HEK293 (cell line): ENCODE results near the gene CHSY1.

Experiments used
- CTCF ChIA-PET: fragments of 350-600 bp; formaldehyde crosslinking; extraction: SDS; loops from one replicate; lab custom pipeline; 2021; ENCODE audit warnings: antibody characterized with exemption; lab: Yijun Ruan, JAX
- POLR2A ChIA-PET: fragments of 300-600 bp; formaldehyde crosslinking; extraction: SDS; loops from one replicate; lab custom pipeline; 2020; ENCODE audit warnings: antibody characterized with exemption, inconsistent platforms; lab: Yijun Ruan, JAX
- H3K27ac ChIP-seq: fragments of 200-500 bp; sonication (Bioruptor generic); 2 replicates; pipeline ENCODE4 v1.5.1; 2014; ENCODE audit warnings: low read depth, low read length, control low read depth, inconsistent platforms; ENCODE audit errors: extremely low read depth
- H3K36me3 ChIP-seq, 2 experiments: fragments of 200-500 bp in 1 of 2; sonication (Bioruptor generic) in 1 of 2; 1 replicate in 1 of 2; 2 replicates in 1 of 2; pipeline ENCODE4 v1.5.1; 2014 to 2017; ENCODE audit warnings: inconsistent platforms in 2 of 2, low read length in 2 of 2; ENCODE audit not compliant: control insufficient read depth in 2 of 2, insufficient read depth in 1 of 2
- H3K4me1 ChIP-seq: fragments of 200-500 bp; sonication (Bioruptor generic); 2 replicates; pipeline ENCODE4 v1.5.1; 2014; ENCODE audit warnings: mild to moderate bottlenecking, low read length, inconsistent platforms; ENCODE audit not compliant: control insufficient read depth, insufficient read depth
- H3K4me3 ChIP-seq: 2 replicates; pipeline ENCODE4 v1.5.1; 2011; ENCODE audit warnings: low read depth, mild to moderate bottlenecking, control low read depth, low read length, moderate library complexity
- H3K9me3 ChIP-seq: fragments of 200-500 bp; sonication (Bioruptor generic); 2 replicates; pipeline ENCODE4 v1.5.1; 2014; ENCODE audit warnings: low read depth, low read length, inconsistent platforms; ENCODE audit not compliant: control insufficient read depth, insufficient read depth
- KLF9 ChIP-seq: fragments of 450-650 bp; formaldehyde crosslinking; IDR thresholded peaks from 2 replicates; pipeline ENCODE4 v1.5.1; 2016; ENCODE audit warnings: missing biosample characterization, missing genetic modification characterization, low read depth
- MEIS1 ChIP-seq: sonication (generic); formaldehyde crosslinking; IDR thresholded peaks from 2 replicates; pipeline ENCODE4 v1.8.1; 2022; ENCODE audit warnings: missing genetic modification reagents, mild to moderate bottlenecking, borderline replicate concordance
- MZF1 ChIP-seq: fragments of 450-650 bp; formaldehyde crosslinking; IDR thresholded peaks from 2 replicates; pipeline ENCODE4 v1.5.1; 2017; ENCODE audit warnings: missing biosample characterization, missing genetic modification characterization, borderline replicate concordance
- ZBTB17 ChIP-seq: fragments of 450-650 bp; formaldehyde crosslinking; IDR thresholded peaks from 2 replicates; pipeline ENCODE4 v1.5.1; 2016; ENCODE audit warnings: missing biosample characterization, missing genetic modification characterization
- ZFHX2 ChIP-seq: fragments of 450-650 bp; formaldehyde crosslinking; conservative IDR thresholded peaks from 2 replicates; pipeline ENCODE4 v1.5.1; 2016; ENCODE audit warnings: missing biosample characterization, missing genetic modification characterization
- ZFP69B ChIP-seq: fragments of 450-650 bp; formaldehyde crosslinking; IDR thresholded peaks from 2 replicates; pipeline ENCODE4 v1.5.1; 2016; ENCODE audit warnings: missing biosample characterization, missing genetic modification characterization
- ZIC2 ChIP-seq: fragments of 450-650 bp; formaldehyde crosslinking; IDR thresholded peaks from 2 replicates; pipeline ENCODE4 v1.5.1; 2016; ENCODE audit warnings: missing biosample characterization, missing genetic modification characterization
- ZNF132 ChIP-seq: fragments of 450-650 bp; formaldehyde crosslinking; IDR thresholded peaks from 2 replicates; pipeline ENCODE4 v1.5.1; 2017; ENCODE audit warnings: missing biosample characterization, missing genetic modification characterization, borderline replicate concordance
- ZNF133 ChIP-seq: fragments of 450-650 bp; formaldehyde crosslinking; IDR thresholded peaks from 2 replicates; pipeline ENCODE4 v1.5.1; 2016; ENCODE audit warnings: missing biosample characterization, missing genetic modification characterization
- ZNF175 ChIP-seq: fragments of 450-650 bp; formaldehyde crosslinking; IDR thresholded peaks from 2 replicates; pipeline ENCODE4 v1.5.1; 2016; ENCODE audit warnings: missing biosample characterization, missing genetic modification characterization
- ZNF184 ChIP-seq: fragments of 450-650 bp; IDR thresholded peaks from 2 replicates; pipeline ENCODE4 v1.5.1; 2018; ENCODE audit warnings: missing biosample characterization, mild to moderate bottlenecking, missing genetic modification characterization
- ZNF292 ChIP-seq: fragments of 450-650 bp; formaldehyde crosslinking; IDR thresholded peaks from 2 replicates; pipeline ENCODE4 v1.5.1; 2016; ENCODE audit warnings: low read depth, missing biosample characterization, missing genetic modification characterization, borderline replicate concordance
- ZNF311 ChIP-seq: fragments of 450-650 bp; formaldehyde crosslinking; IDR thresholded peaks from 2 replicates; pipeline ENCODE4 v1.5.1; 2017; ENCODE audit warnings: missing biosample characterization, missing genetic modification characterization, borderline replicate concordance
- ZNF324 ChIP-seq: fragments of 450-650 bp; formaldehyde crosslinking; IDR thresholded peaks from 2 replicates; pipeline ENCODE4 v1.5.1; 2016; ENCODE audit warnings: missing biosample characterization, missing genetic modification characterization
- ZNF37A ChIP-seq: fragments of 450-650 bp; IDR thresholded peaks from 2 replicates; pipeline ENCODE4 v1.5.1; 2018; ENCODE audit warnings: missing biosample characterization, missing genetic modification characterization
- ZNF585B ChIP-seq: fragments of 450-650 bp; formaldehyde crosslinking; IDR thresholded peaks from 2 replicates; pipeline ENCODE4 v1.5.1; 2016; ENCODE audit warnings: missing biosample characterization, missing genetic modification characterization
- ZNF629 ChIP-seq: fragments of 450-650 bp; formaldehyde crosslinking; IDR thresholded peaks from 2 replicates; pipeline ENCODE4 v1.5.1; 2017; ENCODE audit warnings: missing biosample characterization, missing genetic modification characterization
- ZNF664 ChIP-seq: fragments of 450-650 bp; formaldehyde crosslinking; IDR thresholded peaks from 2 replicates; pipeline ENCODE4 v1.5.1; 2016; ENCODE audit warnings: missing biosample characterization, missing genetic modification characterization
- ZNF792 ChIP-seq: fragments of 450-650 bp; formaldehyde crosslinking; IDR thresholded peaks from 2 replicates; pipeline ENCODE4 v1.5.1; 2016; ENCODE audit warnings: missing biosample characterization, missing genetic modification characterization
- ZNF830 ChIP-seq: fragments of 450-650 bp; IDR thresholded peaks from 2 replicates; pipeline ENCODE4 v1.5.0; 2018; ENCODE audit warnings: missing biosample characterization, missing genetic modification characterization, low read depth, mild to moderate bottlenecking, moderate library complexity
- TF ChIP-seq, protein P1 (sequence below): fragments of 450-650 bp; formaldehyde crosslinking; IDR thresholded peaks from 2 replicates; pipeline ENCODE4 v1.5.1; 2016; ENCODE audit warnings: missing biosample characterization, missing genetic modification characterization
- TF ChIP-seq, protein P2 (sequence below): fragments of 450-650 bp; formaldehyde crosslinking; IDR thresholded peaks from 2 replicates; pipeline ENCODE4 v1.5.1; 2016; ENCODE audit warnings: missing biosample characterization, missing genetic modification characterization, low read depth
- TF ChIP-seq, protein P3 (sequence below): fragments of 450-650 bp; formaldehyde crosslinking; IDR thresholded peaks from 2 replicates; pipeline ENCODE4 v1.5.1; 2016; ENCODE audit warnings: missing biosample characterization, missing genetic modification characterization
- TF ChIP-seq, protein P4 (sequence below): fragments of 450-650 bp; formaldehyde crosslinking; IDR thresholded peaks from 2 replicates; pipeline ENCODE4 v1.5.1; 2016; ENCODE audit warnings: missing biosample characterization, missing genetic modification characterization

Gene CHSY1

DNA sequence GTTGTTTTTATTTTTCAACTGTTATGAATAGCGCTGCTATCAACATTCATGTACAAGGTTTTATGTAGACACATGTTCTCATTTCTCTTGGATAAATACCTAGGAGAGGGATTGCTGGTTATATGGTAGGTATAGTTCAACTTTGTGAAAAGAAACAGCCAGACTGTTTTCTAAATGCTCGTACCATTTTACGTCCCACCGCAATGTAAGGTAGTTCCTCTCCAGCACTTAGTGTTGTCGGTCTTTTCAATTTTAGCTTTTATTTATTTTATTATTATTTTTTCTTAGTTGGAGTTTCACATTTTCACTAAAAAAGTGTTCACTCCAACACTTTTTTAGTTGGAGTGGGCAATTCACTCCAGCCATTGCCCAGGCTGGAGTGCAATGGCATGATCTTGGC lies 117.1 kb downstream of the CHSY1 start:
- CTCF ChIA-PET, result interaction anchor here (0.5 to 0.7 kb wide), 2 partner anchors 116 to 118 kb away, joined by 3 read pairs; no protein-coding TSS in a partner anchor

DNA sequence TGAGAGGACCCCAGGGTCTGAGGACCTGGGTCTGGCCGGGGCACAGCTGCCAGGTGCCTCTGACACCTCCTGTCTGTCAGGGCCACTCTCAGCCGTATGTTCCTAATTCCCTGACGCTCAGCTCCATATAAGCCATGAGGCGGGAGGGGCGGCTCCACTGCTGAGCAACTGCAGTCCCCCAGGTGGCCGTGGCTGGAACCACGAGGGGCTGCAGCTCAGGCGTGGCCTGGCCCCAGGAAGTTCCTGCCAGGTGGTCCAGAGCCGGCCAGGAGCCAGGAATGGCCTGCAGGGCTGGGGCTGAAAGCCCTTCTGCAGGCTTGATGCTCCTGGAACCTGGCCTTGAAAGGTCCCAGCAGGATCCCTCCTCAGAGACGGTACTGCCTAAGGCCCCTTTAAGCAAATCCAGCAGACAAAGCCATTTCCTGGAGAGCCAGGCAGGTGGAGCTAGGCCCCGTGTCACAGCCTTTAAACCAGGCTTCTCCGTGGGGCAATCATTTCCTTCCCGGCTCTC lies 118.0 kb downstream of the CHSY1 start:
- H3K4me3 ChIP-seq, result no peak overlapping the region
- no peaks in the 10 kb centered on the region for H3K9me3 ChIP-seq
- POLR2A ChIA-PET, result no interaction called here
- H3K4me1 ChIP-seq, result no peaks in the 10 kb centered on the region
- CTCF ChIA-PET, result interaction anchor here (0.6 kb wide), 2 partner anchors 44 to 59 kb away, joined by 3 read pairs; no protein-coding TSS in a partner anchor
- no peaks in the 10 kb centered on the region for H3K36me3 ChIP-seq
- TF ChIP-seq ZIC2 (tag by site-specific recombination), result peak; percentile 34; the same call in 1 of the 2 replicates
- TF ChIP-seq, protein P1, sequence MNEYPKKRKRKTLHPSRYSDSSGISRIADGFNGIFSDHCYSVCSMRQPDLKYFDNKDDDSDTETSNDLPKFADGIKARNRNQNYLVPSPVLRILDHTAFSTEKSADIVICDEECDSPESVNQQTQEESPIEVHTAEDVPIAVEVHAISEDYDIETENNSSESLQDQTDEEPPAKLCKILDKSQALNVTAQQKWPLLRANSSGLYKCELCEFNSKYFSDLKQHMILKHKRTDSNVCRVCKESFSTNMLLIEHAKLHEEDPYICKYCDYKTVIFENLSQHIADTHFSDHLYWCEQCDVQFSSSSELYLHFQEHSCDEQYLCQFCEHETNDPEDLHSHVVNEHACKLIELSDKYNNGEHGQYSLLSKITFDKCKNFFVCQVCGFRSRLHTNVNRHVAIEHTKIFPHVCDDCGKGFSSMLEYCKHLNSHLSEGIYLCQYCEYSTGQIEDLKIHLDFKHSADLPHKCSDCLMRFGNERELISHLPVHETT, result no peak
- no peak for TF ChIP-seq ZNF133 (tag by site-specific recombination)
- TF ChIP-seq ZNF629 (tag by site-specific recombination), result no peak
- TF ChIP-seq ZNF175 (tag by site-specific recombination), result no peak
- no peak overlapping the region for H3K27ac ChIP-seq

More for the DNA sequence above, 117.1 kb downstream of the CHSY1 start:
- H3K4me3 ChIP-seq, result no peak overlapping the region
- TF ChIP-seq ZNF184, result peak; percentile 99
- no peak for TF ChIP-seq ZBTB17 (tag by site-specific recombination)
- H3K9me3 ChIP-seq, result no peaks in the 10 kb centered on the region
- POLR2A ChIA-PET, result no interaction called here
- H3K36me3 ChIP-seq, result no peaks in the 10 kb centered on the region
- H3K27ac ChIP-seq, result no peak overlapping the region
- no peaks in the 10 kb centered on the region for H3K4me1 ChIP-seq

DNA sequence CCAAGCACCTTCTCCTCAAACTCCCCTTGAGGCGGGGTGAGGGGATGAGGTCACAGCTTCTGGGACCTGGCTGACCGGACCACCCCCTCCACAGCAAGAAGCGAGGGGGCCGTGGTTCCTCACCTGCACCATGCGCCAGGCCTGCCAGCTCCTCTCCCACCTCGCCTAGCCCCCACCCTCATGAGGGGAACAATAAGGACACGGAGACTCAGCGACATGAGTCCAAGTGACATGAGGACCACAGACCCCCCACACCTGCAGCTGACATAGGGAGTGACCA lies 118.7 kb downstream of the CHSY1 start:
- POLR2A ChIA-PET, result no interaction called here
- H3K27ac ChIP-seq, result no peak overlapping the region

More for the DNA sequence above, 118.7 kb downstream of the CHSY1 start:
- Histone ChIP-seq H3K4me3 (no peak overlapping the region), H3K36me3 (no peaks in the 10 kb centered on the region), H3K9me3 (no peaks in the 10 kb centered on the region), H3K4me1 (no peaks in the 10 kb centered on the region)
- TF ChIP-seq ZNF830 (tag by site-specific recombination), result no peak
- TF ChIP-seq ZNF792 (tag by site-specific recombination), result no peak
- TF ChIP-seq ZFP69B (tag by site-specific recombination), result no peak
- TF ChIP-seq, protein P2, sequence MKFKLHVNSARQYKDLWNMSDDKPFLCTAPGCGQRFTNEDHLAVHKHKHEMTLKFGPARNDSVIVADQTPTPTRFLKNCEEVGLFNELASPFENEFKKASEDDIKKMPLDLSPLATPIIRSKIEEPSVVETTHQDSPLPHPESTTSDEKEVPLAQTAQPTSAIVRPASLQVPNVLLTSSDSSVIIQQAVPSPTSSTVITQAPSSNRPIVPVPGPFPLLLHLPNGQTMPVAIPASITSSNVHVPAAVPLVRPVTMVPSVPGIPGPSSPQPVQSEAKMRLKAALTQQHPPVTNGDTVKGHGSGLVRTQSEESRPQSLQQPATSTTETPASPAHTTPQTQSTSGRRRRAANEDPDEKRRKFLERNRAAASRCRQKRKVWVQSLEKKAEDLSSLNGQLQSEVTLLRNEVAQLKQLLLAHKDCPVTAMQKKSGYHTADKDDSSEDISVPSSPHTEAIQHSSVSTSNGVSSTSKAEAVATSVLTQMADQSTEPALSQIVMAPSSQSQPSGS (tag by site-specific recombination), result no peak
- no peak for TF ChIP-seq MZF1 (tag by site-specific recombination)
- TF ChIP-seq, protein P3, sequence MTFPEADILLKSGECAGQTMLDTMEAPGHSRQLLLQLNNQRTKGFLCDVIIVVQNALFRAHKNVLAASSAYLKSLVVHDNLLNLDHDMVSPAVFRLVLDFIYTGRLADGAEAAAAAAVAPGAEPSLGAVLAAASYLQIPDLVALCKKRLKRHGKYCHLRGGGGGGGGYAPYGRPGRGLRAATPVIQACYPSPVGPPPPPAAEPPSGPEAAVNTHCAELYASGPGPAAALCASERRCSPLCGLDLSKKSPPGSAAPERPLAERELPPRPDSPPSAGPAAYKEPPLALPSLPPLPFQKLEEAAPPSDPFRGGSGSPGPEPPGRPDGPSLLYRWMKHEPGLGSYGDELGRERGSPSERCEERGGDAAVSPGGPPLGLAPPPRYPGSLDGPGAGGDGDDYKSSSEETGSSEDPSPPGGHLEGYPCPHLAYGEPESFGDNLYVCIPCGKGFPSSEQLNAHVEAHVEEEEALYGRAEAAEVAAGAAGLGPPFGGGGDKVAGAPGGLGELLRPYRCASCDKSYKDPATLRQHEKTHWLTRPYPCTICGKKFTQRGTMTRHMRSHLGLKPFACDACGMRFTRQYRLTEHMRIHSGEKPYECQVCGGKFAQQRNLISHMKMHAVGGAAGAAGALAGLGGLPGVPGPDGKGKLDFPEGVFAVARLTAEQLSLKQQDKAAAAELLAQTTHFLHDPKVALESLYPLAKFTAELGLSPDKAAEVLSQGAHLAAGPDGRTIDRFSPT (tag by site-specific recombination), result no peak
- no peak for TF ChIP-seq MEIS1 (CRISPR knock-in tag)
- no peak for TF ChIP-seq ZNF132
- TF ChIP-seq ZNF324 (tag by site-specific recombination), result no peak
- no peak for TF ChIP-seq ZNF664 (tag by site-specific recombination)
- no peak for TF ChIP-seq ZNF292 (tag by site-specific recombination)
- TF ChIP-seq ZNF37A (tag by site-specific recombination), result no peak
- TF ChIP-seq ZNF585B (tag by site-specific recombination), result no peak
- TF ChIP-seq ZFHX2, result no peak
- TF ChIP-seq, protein P4, sequence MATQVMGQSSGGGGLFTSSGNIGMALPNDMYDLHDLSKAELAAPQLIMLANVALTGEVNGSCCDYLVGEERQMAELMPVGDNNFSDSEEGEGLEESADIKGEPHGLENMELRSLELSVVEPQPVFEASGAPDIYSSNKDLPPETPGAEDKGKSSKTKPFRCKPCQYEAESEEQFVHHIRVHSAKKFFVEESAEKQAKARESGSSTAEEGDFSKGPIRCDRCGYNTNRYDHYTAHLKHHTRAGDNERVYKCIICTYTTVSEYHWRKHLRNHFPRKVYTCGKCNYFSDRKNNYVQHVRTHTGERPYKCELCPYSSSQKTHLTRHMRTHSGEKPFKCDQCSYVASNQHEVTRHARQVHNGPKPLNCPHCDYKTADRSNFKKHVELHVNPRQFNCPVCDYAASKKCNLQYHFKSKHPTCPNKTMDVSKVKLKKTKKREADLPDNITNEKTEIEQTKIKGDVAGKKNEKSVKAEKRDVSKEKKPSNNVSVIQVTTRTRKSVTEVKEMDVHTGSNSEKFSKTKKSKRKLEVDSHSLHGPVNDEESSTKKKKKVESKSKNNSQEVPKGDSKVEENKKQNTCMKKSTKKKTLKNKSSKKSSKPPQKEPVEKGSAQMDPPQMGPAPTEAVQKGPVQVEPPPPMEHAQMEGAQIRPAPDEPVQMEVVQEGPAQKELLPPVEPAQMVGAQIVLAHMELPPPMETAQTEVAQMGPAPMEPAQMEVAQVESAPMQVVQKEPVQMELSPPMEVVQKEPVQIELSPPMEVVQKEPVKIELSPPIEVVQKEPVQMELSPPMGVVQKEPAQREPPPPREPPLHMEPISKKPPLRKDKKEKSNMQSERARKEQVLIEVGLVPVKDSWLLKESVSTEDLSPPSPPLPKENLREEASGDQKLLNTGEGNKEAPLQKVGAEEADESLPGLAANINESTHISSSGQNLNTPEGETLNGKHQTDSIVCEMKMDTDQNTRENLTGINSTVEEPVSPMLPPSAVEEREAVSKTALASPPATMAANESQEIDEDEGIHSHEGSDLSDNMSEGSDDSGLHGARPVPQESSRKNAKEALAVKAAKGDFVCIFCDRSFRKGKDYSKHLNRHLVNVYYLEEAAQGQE (tag by site-specific recombination), result no peak
- no peak for TF ChIP-seq ZNF311
- no peak for TF ChIP-seq KLF9 (tag by site-specific recombination)
- TF ChIP-seq ZBTB17 (tag by site-specific recombination), result no peak
- CTCF ChIA-PET, result interaction anchor here (0.7 kb wide), 1 partner anchor 135 kb away, joined by 4 read pairs; no protein-coding TSS in a partner anchor
